HG03097 (cell line): Measurements from ENCODE around the gene CIZ1.
"Not testable (repeated sequence)": the region's sequence is repeated elsewhere in the genome, so short reads cannot be mapped to it uniquely, and the experiment has no call there.

Experiments used
- ATAC-seq: cut with Tn5 transposase; IDR thresholded peaks from one replicate; pipeline ENCODE4 v1.9.1; 2021; ENCODE audit not compliant: unreplicated experiment, low FRiP score

CIZ1 gene

GRCh38 chr9:128191406-128192046 lies at the start of gene CIZ1:
Gene CIZ1 (minus strand): TSS chr9:128191572. CDS start chr9:128190857, 715 bp downstream.
- ATAC-seq: peak; percentile 68

DNA sequence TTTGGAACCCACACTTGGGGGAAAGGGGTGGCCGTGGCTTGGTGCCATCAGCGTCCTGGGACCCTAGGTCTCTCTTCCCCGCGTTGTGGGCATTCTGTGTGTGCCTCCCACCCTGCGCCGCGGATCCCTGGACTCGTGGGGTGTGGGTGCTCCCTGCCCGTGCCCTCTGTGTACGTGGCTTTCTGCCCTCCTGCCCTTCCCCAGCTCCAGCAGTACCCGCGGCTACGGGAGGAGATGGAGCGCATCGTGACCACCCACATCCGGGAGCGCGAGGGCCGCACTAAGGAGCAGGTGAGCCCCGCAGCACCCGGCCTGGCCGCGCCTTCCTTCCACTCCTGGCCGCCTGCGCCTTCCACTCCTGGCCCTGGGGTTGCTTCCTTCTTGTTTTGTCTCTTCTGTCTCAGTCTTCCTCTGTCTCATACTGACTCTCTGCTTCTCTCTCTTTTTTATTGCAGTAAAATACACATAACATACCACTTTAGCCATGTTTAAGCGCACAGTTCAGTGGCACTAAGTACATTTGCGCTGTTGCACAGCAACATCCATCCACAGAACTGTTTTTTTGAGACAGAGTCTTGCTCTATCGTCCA lies 42.5 kb upstream of the CIZ1 start:
- no peak for ATAC-seq

GRCh38 chr9:128232528-128233428 lies 41.4 kb upstream of the CIZ1 start:
- ATAC-seq: no peak

GRCh38 chr9:128231638-128232527 lies 40.5 kb upstream of the CIZ1 start:
- no peak for ATAC-seq

DNA sequence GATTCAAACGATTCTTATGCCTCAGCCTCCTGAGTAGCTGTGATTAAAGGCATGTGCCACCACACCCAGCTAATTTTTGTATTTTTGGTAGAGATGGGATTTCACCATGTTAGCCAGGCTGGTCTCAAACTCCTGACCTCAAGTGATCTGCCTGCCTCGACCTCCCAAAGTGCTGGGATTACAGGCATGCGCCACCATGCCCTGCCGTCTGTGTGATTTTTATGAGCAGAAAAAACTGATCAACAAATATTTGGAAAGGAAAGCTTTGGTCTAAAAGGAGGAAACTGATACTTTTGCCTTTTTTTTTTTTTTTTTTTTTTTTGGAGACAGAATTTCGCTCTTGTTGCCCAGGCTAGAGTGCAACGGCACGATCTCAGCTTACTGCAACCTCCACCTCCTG lies 39.5 kb upstream of the CIZ1 start:
- not testable (repeated sequence) for ATAC-seq

GRCh38 chr9:128226412-128226801 lies 35.0 kb upstream of the CIZ1 start:
- no peak for ATAC-seq

- no peak for ATAC-seq
These were observed 34.5 kb upstream of the CIZ1 start for GRCh38 chr9:128225770-128226411.

DNA sequence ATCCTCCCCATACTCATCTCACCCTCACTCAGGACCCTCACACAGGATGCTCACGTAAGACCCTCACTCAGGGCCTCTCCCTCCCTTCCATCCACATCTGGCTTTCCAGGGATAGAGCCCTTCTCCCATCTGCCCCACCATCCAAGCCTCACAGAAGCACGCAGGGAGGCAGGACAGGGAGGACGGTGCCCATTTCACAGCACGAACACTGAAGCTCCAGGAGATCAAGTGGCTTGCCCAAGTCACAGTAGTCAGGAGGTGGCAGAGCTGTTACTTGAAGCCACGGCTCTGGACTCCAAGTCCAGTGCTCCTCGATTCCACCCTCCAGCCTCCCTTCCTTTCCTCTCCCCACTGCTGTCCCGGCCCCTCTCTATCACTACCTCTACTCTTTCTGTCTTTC lies 33.5 kb upstream of the CIZ1 start:
- ATAC-seq: no peak

GRCh38 chr9:128222880-128223670 lies 31.7 kb upstream of the CIZ1 start:
- no peak for ATAC-seq

GRCh38 chr9:128222026-128222425 lies 30.7 kb upstream of the CIZ1 start:
- no peak for ATAC-seq

DNA sequence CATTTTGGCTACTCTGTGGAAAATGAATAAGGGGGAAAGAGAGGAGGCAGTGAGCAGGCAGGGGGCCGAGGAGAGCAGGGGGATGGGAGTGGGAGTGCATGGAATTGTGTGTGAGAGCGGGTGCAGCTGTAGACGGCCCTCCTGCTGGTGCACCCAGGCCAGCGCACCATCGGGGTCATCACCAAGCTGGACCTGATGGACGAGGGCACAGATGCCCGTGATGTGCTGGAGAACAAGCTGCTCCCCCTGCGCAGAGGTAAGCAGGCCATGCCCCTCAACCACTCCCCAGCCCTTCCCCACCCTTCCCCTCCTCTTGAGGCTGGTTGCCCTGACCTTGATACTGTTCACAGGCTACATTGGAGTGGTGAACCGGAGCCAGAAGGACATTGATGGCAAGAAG lies 28.5 kb upstream of the CIZ1 start:
- ATAC-seq: no peak

- ATAC-seq: peak; percentile 81
These were observed 27.4 kb upstream of the CIZ1 start for GRCh38 chr9:128218518-128219389.

DNA sequence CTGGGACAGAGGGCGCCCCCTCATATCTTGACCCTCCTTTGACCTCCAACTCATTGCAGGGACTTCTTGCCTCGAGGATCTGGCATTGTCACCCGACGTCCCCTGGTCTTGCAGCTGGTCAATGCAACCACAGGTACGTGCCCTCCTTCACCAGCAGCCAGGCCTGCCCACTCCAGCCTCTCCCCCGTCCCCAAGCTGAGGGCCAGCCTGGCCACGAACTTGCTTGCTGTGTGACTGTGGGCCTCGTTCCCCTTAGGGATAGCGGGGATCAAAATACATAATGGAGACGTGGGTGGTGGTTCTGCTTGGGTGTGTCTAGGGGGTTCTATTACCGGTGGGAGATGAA lies 26.8 kb upstream of the CIZ1 start:
- no peak for ATAC-seq

DNA sequence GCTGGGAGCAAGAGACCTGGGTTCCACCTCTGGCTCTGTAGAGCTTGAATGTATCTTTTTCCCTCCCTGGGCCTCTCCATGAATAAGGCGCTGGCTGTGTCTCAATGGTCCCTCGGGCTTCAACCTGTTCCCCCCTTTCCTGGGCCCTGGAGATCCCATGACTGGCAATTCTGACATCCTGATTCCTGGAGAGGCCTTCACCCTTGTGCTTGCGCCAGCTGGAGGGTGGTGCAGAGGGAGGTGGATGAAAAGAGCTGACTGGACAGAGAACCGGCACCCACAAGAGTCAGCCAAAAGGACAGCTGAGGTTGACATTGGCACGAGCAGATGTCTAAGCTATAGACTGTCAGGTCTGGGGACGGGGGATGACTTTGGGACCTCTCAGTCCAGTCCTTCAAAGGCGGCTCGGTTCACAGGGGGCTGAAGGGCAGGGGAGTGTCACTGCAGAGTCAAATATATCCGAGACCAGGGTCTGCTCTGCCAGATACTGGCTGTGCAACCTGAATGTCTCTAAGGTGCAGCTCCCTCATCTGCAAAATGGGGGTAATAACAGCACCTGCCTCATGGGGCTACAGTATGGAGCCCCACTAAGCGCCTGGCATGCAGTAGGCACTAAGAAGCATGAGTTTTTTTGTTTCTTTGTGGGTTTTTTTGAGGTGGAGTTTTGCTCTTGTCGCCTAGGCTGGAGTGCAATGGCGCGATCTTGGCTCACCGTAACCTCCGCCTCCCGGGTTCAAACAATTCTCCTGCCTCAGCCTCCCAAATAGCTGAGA lies 25.6 kb upstream of the CIZ1 start:
- no peak for ATAC-seq

GRCh38 chr9:128215491-128216409 lies 24.4 kb upstream of the CIZ1 start:
- no peak for ATAC-seq

DNA sequence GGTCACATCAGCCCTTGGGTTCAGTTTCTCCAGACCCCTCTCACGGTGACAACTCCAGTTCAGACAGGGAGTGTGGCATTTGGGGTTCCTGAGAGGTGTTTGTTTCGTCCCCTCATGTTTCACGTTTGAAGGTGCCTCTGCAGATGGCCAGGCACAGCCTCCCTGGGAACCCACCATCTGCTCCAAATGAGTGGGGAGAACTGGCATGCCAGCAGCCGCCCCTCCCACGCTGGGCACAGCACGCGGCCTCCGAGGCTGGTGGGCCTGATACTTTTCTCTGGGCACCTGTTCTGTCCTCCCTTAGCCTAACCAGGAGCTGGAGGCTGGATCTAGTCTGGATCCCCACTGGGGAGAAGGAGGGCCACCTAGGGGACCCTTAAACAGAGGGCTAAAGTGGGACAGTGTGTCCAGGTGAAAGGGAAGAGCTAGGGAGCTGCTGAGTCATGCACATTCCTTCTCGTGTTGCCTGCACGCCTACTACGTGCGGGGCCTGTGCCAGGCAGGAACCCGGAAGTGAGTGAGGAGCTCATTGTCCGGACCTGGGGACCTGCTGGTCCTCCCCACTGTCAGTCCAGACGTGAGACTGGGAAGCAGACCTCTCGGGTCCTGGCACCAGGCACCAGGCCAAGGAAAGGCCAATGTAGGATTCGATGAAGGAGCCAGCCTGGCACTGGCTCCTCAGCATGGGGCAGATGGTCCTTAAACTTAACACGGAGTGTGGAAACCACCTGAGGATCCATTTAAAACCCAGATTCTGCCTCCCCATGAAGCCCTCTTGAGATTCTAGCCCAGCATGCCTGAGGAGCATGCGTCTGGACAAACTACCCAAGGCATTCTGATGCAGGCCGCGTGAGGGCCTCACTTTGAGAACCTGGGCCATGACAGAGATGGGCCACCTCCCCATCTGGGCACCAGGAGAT lies 23.5 kb upstream of the CIZ1 start:
- ATAC-seq: no peak
